OCI-LY1 (cell line): Measurements from ENCODE around the gene TOP2A.

ENCODE experiments used
- EZH2 ChIP-seq: fragments of 200-600 bp; sonication (generic), shearing (Covaris generic); IDR thresholded peaks from 2 replicates; pipeline ENCODE4 v1.8.0; 2017; ENCODE audit warnings: borderline replicate concordance, mixed run types, mild to moderate bottlenecking, antibody characterized with exemption, low read length, moderate library complexity, mixed read lengths
- TF ChIP-seq, protein P1 (sequence below): fragments of 200-600 bp; sonication (generic), shearing (Covaris generic); IDR thresholded peaks from 2 replicates; pipeline ENCODE4 v1.5.1; 2017; ENCODE audit warnings: mild to moderate bottlenecking, antibody characterized with exemption, low read length, moderate library complexity, mixed read lengths

DNA sequence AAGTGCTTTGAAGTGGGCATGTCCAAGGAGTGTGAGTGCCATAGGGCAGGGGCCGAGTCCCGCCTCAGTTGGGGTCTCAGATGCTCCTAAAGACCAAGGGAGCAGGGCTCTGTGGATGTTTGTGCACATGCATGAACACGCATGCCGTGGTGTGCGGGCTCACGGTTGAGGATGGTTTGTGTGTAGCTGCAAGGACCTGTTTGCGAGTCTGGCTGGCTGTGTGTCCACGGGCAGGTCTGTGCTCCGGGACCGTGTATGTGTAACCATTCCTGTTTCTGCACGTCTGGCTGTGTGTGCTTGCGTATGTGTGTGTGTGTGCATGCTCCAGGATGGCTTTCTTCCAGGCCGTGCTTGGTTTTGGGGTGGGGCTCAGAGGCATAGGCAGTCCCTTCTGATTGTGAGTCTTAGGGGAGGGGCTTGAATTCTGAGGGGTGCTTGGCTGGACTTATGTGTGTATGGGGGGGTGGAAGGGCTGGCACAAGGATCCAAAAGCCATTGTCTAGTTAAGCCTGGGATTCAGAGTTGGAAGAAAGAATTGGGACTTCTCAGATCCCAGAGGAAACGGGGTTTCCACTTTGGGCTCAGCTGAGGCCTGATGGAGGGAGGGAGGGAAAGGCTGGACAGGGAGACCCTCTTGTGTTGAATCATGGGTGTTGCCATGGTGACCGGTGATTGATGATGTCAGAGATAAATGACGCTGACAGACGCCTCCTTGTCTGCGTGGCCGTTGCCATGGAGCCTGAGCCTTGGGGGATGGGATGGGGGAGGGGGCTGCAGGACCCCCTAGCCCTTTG lies 67.6 kb downstream of the TOP2A start:
- TF ChIP-seq, protein P1, sequence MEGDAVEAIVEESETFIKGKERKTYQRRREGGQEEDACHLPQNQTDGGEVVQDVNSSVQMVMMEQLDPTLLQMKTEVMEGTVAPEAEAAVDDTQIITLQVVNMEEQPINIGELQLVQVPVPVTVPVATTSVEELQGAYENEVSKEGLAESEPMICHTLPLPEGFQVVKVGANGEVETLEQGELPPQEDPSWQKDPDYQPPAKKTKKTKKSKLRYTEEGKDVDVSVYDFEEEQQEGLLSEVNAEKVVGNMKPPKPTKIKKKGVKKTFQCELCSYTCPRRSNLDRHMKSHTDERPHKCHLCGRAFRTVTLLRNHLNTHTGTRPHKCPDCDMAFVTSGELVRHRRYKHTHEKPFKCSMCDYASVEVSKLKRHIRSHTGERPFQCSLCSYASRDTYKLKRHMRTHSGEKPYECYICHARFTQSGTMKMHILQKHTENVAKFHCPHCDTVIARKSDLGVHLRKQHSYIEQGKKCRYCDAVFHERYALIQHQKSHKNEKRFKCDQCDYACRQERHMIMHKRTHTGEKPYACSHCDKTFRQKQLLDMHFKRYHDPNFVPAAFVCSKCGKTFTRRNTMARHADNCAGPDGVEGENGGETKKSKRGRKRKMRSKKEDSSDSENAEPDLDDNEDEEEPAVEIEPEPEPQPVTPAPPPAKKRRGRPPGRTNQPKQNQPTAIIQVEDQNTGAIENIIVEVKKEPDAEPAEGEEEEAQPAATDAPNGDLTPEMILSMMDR = no peak
- no peak for TF ChIP-seq EZH2
